Esophagus muscularis mucosa (tissue), 3 donors: ENCODE results near the gene LRRFIP2.

ENCODE experiments used
- CTCF ChIP-seq, 3 experiments: fragments of 200-600 bp in 2 of 3; fragments of 450-650 bp in 1 of 3; sonication (generic) in 2 of 3; IDR thresholded peaks; one replicate each; pipeline ENCODE4 v1.5.1; 2017 to 2019; ENCODE audit warnings: antibody characterized with exemption in 3 of 3, mild to moderate bottlenecking in 2 of 3, moderate library complexity in 1 of 3
- POLR2A ChIP-seq: fragments of 450-650 bp; IDR thresholded peaks from one replicate; pipeline ENCODE4 v1.6.1; 2017; ENCODE audit warnings: antibody characterized with exemption, moderate library complexity, mild to moderate bottlenecking, low read depth

GRCh38 chr3:37202035-37202434 is 27.7 kb upstream of the LRRFIP2 start:
- TF ChIP-seq CTCF (IDR thresholded peaks at IDR 0.05) (no peak), POLR2A (no peak)
